Stimulated activated naive CD4-positive, alpha-beta T cell treated with Interleukin-2 at 50 U/mL for 16 hours (primary cell): ENCODE results near the gene EMP2.

ENCODE experiments used
- DNase-seq: peaks from one replicate; lab custom pipeline; 2025; lab: John Stamatoyannopoulos, UW

The EMP2 gene

GRCh38 chr16:10485698-10486382 is 94.6 kb downstream of the EMP2 start:
- DNase-seq: no peak

- no peak for DNase-seq
Observed at GRCh38 chr16:10485159-10485558, 95.2 kb downstream of the EMP2 start.

GRCh38 chr16:10480151-10480550 is 100.2 kb downstream of the EMP2 start:
- DNase-seq: no peak
